WTC11 (cell line): Measurements from ENCODE around the gene ZNF439. TPM values are rescaled to one million over a fixed set of nuclear protein-coding genes. Genes with fewer than 3 reads are reported as not detected.

Experiments used
- ATAC-seq: fragments of 200-7000 bp; cut with Tn5 transposase; 2 replicates; pipeline ENCODE4 v1.10.0; 2021; ENCODE audit warnings: mild to moderate bottlenecking, moderate library complexity
- CTCF ChIA-PET: fragments of 300-600 bp; sonication (Branson Sonifier 250); formaldehyde crosslinking; loops from one replicate; lab custom pipeline; 2021; ENCODE audit warnings: antibody characterized with exemption; lab: Charles Lee
- POLR2A ChIA-PET: fragments of 350-600 bp; sonication (Branson Sonifier 250); formaldehyde crosslinking; loops from one replicate; lab custom pipeline; 2021; ENCODE audit warnings: antibody characterized with exemption; lab: Charles Lee
- DNase-seq: peaks from one replicate; pipeline ENCODE4 v3.0.0; 2021; ENCODE audit warnings: low spot score
- H3K27ac Mint-ChIP-seq: 2 replicates; pipeline ENCODE4 v1.8.0; 2021; ENCODE audit warnings: mixed read lengths
- H3K27me3 Mint-ChIP-seq: 2 replicates; pipeline ENCODE4 v1.8.0; 2021; ENCODE audit warnings: low read depth, mild to moderate bottlenecking, moderate library complexity, mixed read lengths
- H3K36me3 Mint-ChIP-seq: 2 replicates; pipeline ENCODE4 v1.8.0; 2021; ENCODE audit warnings: mixed read lengths
- H3K4me1 Mint-ChIP-seq: 2 replicates; pipeline ENCODE4 v1.8.0; 2022; ENCODE audit warnings: mixed read lengths
- H3K4me3 Mint-ChIP-seq: 2 replicates; pipeline ENCODE4 v1.8.0; 2021; ENCODE audit warnings: mild to moderate bottlenecking, moderate library complexity, mixed read lengths
- H3K9me3 Mint-ChIP-seq: 2 replicates; pipeline ENCODE4 v1.8.0; 2021; ENCODE audit warnings: mixed read lengths
- ARID4B ChIP-seq: sonication (generic); formaldehyde crosslinking; IDR thresholded peaks from 2 replicates; pipeline ENCODE4 v1.8.0; 2023; ENCODE audit warnings: missing genetic modification reagents, mild to moderate bottlenecking, borderline replicate concordance
- EMX1 ChIP-seq: fragments of 250-450 bp; sonication (Bioruptor Pico); IDR thresholded peaks from 2 replicates; pipeline ENCODE4 v1.8.0; 2021; ENCODE audit warnings: mild to moderate bottlenecking
- ETV6 ChIP-seq: sonication (generic); formaldehyde crosslinking; IDR thresholded peaks from 2 replicates; pipeline ENCODE4 v1.8.1; 2022; ENCODE audit warnings: mild to moderate bottlenecking, missing genetic modification reagents
- HMGA2 ChIP-seq: fragments of 250-450 bp; sonication (Bioruptor Pico); IDR thresholded peaks from 2 replicates; pipeline ENCODE4 v1.4.0; 2021; ENCODE audit warnings: mild to moderate bottlenecking, moderate library complexity
- KAT7 ChIP-seq: sonication (generic); formaldehyde crosslinking; IDR thresholded peaks from 2 replicates; pipeline ENCODE4 v1.8.1; 2023; ENCODE audit warnings: missing genetic modification reagents, mild to moderate bottlenecking, borderline replicate concordance
- NFYB ChIP-seq: sonication (generic); formaldehyde crosslinking; conservative IDR thresholded peaks from 2 replicates; pipeline ENCODE4 v1.8.0; 2022; ENCODE audit warnings: low read depth, missing genetic modification reagents
- NR3C1 ChIP-seq: sonication (generic); formaldehyde crosslinking; conservative IDR thresholded peaks from 2 replicates; pipeline ENCODE4 v1.8.1; 2023; ENCODE audit warnings: low read depth, mild to moderate bottlenecking, missing genetic modification reagents
- ZBTB21 ChIP-seq: sonication (generic); formaldehyde crosslinking; IDR thresholded peaks from 2 replicates; pipeline ENCODE4 v1.8.1; 2023; ENCODE audit warnings: mild to moderate bottlenecking, missing genetic modification reagents, borderline replicate concordance
- ZNF232 ChIP-seq: sonication (generic); formaldehyde crosslinking; IDR thresholded peaks from 2 replicates; pipeline ENCODE4 v1.8.0; 2022; ENCODE audit warnings: mild to moderate bottlenecking, missing genetic modification reagents
- ZNF263 ChIP-seq: sonication (generic); formaldehyde crosslinking; IDR thresholded peaks from 2 replicates; pipeline ENCODE4 v1.8.1; 2022; ENCODE audit warnings: low read depth, mild to moderate bottlenecking, moderate library complexity, missing genetic modification reagents
- ZNF423 ChIP-seq: fragments of 250-450 bp; sonication (Bioruptor Pico); IDR thresholded peaks from 2 replicates; pipeline ENCODE4 v2.1.2; 2022; ENCODE audit warnings: mild to moderate bottlenecking, moderate library complexity
- total RNA-seq: library from RNA; stranded (reverse); gene quantifications from 3 replicates; pipeline ENCODE4 v1.2.3, GENCODE V29; 2021
- TF ChIP-seq, protein P1 (sequence below): sonication (generic); formaldehyde crosslinking; IDR thresholded peaks from 2 replicates; pipeline ENCODE4 v1.8.1; 2023; ENCODE audit warnings: mild to moderate bottlenecking, missing genetic modification reagents, moderate library complexity
- TF ChIP-seq, protein P2 (sequence below): sonication (generic); formaldehyde crosslinking; IDR thresholded peaks from 2 replicates; pipeline ENCODE4 v1.8.1; 2022; ENCODE audit warnings: low read depth, missing genetic modification reagents, borderline replicate concordance
- TF ChIP-seq, protein P3 (sequence below): fragments of 200-600 bp; IDR thresholded peaks from 2 replicates; pipeline ENCODE4 v1.8.0; 2022; ENCODE audit warnings: antibody characterized with exemption
- TF ChIP-seq, protein P4 (sequence below): sonication (generic); formaldehyde crosslinking; IDR thresholded peaks from 2 replicates; pipeline ENCODE4 v1.8.1; 2023; ENCODE audit warnings: mild to moderate bottlenecking, moderate library complexity, missing genetic modification reagents

The ZNF439 gene
- total RNA-seq, 1 experiment from 2014 or later = 5.7 TPM

GRCh38 chr19:11860721-11861120 is 12.2 kb downstream of the ZNF439 start (continued):
- no peak for TF ChIP-seq ARID4B (CRISPR knock-in tag)
- TF ChIP-seq HMGA2 (CRISPR knock-in tag) = no peak
- TF ChIP-seq KAT7 (CRISPR knock-in tag) = no peak
- TF ChIP-seq, protein P1, sequence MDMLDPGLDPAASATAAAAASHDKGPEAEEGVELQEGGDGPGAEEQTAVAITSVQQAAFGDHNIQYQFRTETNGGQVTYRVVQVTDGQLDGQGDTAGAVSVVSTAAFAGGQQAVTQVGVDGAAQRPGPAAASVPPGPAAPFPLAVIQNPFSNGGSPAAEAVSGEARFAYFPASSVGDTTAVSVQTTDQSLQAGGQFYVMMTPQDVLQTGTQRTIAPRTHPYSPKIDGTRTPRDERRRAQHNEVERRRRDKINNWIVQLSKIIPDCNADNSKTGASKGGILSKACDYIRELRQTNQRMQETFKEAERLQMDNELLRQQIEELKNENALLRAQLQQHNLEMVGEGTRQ (CRISPR knock-in tag) = no peak
- TF ChIP-seq EMX1 = no peak
- TF ChIP-seq, protein P2, sequence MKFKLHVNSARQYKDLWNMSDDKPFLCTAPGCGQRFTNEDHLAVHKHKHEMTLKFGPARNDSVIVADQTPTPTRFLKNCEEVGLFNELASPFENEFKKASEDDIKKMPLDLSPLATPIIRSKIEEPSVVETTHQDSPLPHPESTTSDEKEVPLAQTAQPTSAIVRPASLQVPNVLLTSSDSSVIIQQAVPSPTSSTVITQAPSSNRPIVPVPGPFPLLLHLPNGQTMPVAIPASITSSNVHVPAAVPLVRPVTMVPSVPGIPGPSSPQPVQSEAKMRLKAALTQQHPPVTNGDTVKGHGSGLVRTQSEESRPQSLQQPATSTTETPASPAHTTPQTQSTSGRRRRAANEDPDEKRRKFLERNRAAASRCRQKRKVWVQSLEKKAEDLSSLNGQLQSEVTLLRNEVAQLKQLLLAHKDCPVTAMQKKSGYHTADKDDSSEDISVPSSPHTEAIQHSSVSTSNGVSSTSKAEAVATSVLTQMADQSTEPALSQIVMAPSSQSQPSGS (CRISPR knock-in tag) = no peak
- no peak for TF ChIP-seq ZNF263 (CRISPR knock-in tag)
- TF ChIP-seq NR3C1 (CRISPR knock-in tag) = no peak
- TF ChIP-seq ETV6 (CRISPR knock-in tag) = no peak

DNA sequence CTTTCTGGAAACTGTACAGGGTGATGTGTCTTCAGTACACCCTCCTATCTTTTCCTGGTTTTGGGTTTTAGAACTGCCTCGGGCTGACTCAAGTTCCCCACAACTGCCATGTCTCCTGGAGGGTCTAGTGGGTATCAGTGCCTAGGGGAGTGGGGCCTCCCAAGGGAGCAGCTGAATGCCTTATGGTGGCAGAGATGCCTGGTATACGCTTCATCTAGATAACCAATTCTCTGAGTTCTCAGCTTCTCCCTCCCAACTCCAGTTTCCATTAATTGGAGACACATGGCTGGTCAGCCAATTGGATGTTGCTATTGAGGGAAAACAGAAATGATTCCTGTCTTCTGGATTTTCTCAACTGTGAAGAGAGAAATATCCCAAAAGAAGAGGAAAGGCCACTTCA is 12.8 kb downstream of the ZNF439 start:
- CTCF ChIA-PET = no interaction called here
- no peaks in the 10 kb centered on the region; the same call in none of the 2 replicates for H3K27me3 Mint-ChIP-seq
- H3K36me3 Mint-ChIP-seq = peaks cover 50% of the 10 kb centered on the region

More for the DNA sequence above, 12.8 kb downstream of the ZNF439 start:
- Mint-ChIP-seq H3K4me3 (no peak overlapping the region), H3K27ac (no peak overlapping the region), H3K4me1 (no peaks in the 10 kb centered on the region), H3K9me3 (peaks cover 67% of the 10 kb centered on the region)
- TF ChIP-seq ARID4B (CRISPR knock-in tag) (no peak), ZNF232 (no peak), ZBTB21 (no peak), ZNF423 (CRISPR knock-in tag) (no peak), NFYB (no peak), KAT7 (CRISPR knock-in tag) (no peak)
- TF ChIP-seq, protein P3, sequence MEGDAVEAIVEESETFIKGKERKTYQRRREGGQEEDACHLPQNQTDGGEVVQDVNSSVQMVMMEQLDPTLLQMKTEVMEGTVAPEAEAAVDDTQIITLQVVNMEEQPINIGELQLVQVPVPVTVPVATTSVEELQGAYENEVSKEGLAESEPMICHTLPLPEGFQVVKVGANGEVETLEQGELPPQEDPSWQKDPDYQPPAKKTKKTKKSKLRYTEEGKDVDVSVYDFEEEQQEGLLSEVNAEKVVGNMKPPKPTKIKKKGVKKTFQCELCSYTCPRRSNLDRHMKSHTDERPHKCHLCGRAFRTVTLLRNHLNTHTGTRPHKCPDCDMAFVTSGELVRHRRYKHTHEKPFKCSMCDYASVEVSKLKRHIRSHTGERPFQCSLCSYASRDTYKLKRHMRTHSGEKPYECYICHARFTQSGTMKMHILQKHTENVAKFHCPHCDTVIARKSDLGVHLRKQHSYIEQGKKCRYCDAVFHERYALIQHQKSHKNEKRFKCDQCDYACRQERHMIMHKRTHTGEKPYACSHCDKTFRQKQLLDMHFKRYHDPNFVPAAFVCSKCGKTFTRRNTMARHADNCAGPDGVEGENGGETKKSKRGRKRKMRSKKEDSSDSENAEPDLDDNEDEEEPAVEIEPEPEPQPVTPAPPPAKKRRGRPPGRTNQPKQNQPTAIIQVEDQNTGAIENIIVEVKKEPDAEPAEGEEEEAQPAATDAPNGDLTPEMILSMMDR = no peak
- TF ChIP-seq, protein P4, sequence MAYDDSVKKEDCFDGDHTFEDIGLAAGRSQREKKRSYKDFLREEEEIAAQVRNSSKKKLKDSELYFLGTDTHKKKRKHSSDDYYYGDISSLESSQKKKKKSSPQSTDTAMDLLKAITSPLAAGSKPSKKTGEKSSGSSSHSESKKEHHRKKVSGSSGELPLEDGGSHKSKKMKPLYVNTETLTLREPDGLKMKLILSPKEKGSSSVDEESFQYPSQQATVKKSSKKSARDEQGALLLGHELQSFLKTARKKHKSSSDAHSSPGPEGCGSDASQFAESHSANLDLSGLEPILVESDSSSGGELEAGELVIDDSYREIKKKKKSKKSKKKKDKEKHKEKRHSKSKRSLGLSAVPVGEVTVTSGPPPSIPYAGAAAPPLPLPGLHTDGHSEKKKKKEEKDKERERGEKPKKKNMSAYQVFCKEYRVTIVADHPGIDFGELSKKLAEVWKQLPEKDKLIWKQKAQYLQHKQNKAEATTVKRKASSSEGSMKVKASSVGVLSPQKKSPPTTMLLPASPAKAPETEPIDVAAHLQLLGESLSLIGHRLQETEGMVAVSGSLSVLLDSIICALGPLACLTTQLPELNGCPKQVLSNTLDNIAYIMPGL (CRISPR knock-in tag) = no peak
- DNase-seq = no peak
- POLR2A ChIA-PET = no interaction called here
- no peak for ATAC-seq
